A549 (cell line): ENCODE measurements around the gene POLR2J2. TPM values are rescaled to one million over a fixed set of nuclear protein-coding genes. Genes with fewer than 3 reads are reported as not detected.
"Not testable (repeated sequence)": the region's sequence is repeated elsewhere in the genome, so short reads cannot be mapped to it uniquely, and the experiment has no call there.

Source experiments
- ATAC-seq, 2 experiments: fragments of 200-7000 bp in 1 of 2; fragments of >200 bp in 1 of 2; cut with Nextera tagmentation in 1 of 2; cut with Tn5 transposase in 1 of 2; 3 replicates each; pipeline versions ENCODE4 v1.8.0 to v1.9.1; 2018 to 2020; ENCODE audit warnings: mild to moderate bottlenecking in 1 of 2, moderate library complexity in 1 of 2
- CTCF ChIA-PET: fragments of 300-600 bp; sonication (Branson Sonifier 250); formaldehyde crosslinking; extraction: SDS; loops from one replicate; lab custom pipeline; 2021; ENCODE audit warnings: antibody characterized with exemption, inconsistent platforms; lab: Yijun Ruan, JAX
- POLR2A ChIA-PET: fragments of 350-600 bp; formaldehyde crosslinking; extraction: SDS; loops from one replicate; lab custom pipeline; 2021; ENCODE audit warnings: antibody characterized with exemption, inconsistent platforms; lab: Yijun Ruan, JAX
- DNase-seq, 2 experiments: peaks; one replicate each; pipeline versions ENCODE4 v3.0.0 to v3.0.0-alpha.2; 2011 to 2016; ENCODE audit warnings: low read depth in 1 of 2, low spot score in 1 of 2
- FAIRE-seq: peaks from 2 replicates; lab custom pipeline; 2011; peaks lifted over from hg19 to GRCh38; lab: Jason Lieb, UNC
- H3K27ac ChIP-seq, 2 experiments: fragments of >200 bp; sonication (Bioruptor Twin); formaldehyde crosslinking; 3 replicates each; pipeline ENCODE4 v1.5.1; 2016 to 2017
- H3K4me1 ChIP-seq: fragments of >200 bp; sonication (Bioruptor Twin); formaldehyde crosslinking; 3 replicates; pipeline ENCODE4 v1.6.1; 2016
- H3K4me2 ChIP-seq: fragments of >200 bp; sonication (Bioruptor Twin); formaldehyde crosslinking; 3 replicates; pipeline ENCODE4 v1.6.1; 2016
- H3K4me3 ChIP-seq: fragments of >200 bp; sonication (Bioruptor Twin); formaldehyde crosslinking; 3 replicates; pipeline ENCODE4 v1.5.1; 2016
- H3K9me3 ChIP-seq: fragments of >200 bp; sonication (Bioruptor Twin); formaldehyde crosslinking; 3 replicates; pipeline ENCODE4 v1.6.1; 2016
- WGBS: methylation state at CpG from one replicate; pipeline ENCODE4 v1.1.6; 2017; ENCODE audit errors: missing lambda C conversion rate; 5-methylcytosine and 5-hydroxymethylcytosine counted together
- polyA plus RNA-seq, 4 experiments: library from polyadenylated mRNA; depleted of rRNA in 3 of 4; stranded (reverse); fragments of >200 nt; fragmentation: RNase III in 1 of 4; extraction: RNeasy Plus Mini Kit Qiagen cat#74134 plus additional on column Dnase treatment in 1 of 4; gene quantifications; 2 replicates in 3 of 4; 3 replicates in 1 of 4; pipeline ENCODE4 v1.2.3, GENCODE V29; 2011 to 2017

Gene POLR2J2
- polyA plus RNA-seq, 2 of the 4 experiments (the other 2 are of a cell fraction): 0.19 to 3.0 TPM

- POLR2A ChIA-PET, DNase-seq, H3K4me1 ChIP-seq, FAIRE-seq, ATAC-seq, H3K4me2 ChIP-seq, H3K4me3 ChIP-seq, H3K27ac ChIP-seq, CTCF ChIA-PET, H3K9me3 ChIP-seq: not testable (repeated sequence)
- whole genome bisulfite sequencing: 56% methylated on average over 5 of the region's 5 CpGs
Observed at GRCh38 chr7:102697642-102698512, 26.4 kb upstream of the POLR2J2 start.

- H3K27ac ChIP-seq, H3K4me3 ChIP-seq, ATAC-seq, DNase-seq, H3K4me2 ChIP-seq, FAIRE-seq, CTCF ChIA-PET, H3K4me1 ChIP-seq, POLR2A ChIA-PET, H3K9me3 ChIP-seq: not testable (repeated sequence)
- 0% methylated on average over 1 of the region's 2 CpGs for WGBS
Observed at GRCh38 chr7:102696009-102696408, 24.5 kb upstream of the POLR2J2 start.

- H3K4me3 ChIP-seq, H3K27ac ChIP-seq, DNase-seq, H3K4me2 ChIP-seq, H3K9me3 ChIP-seq, POLR2A ChIA-PET, ATAC-seq, CTCF ChIA-PET, H3K4me1 ChIP-seq: not testable (repeated sequence)
- 21% methylated on average over 2 of the region's 3 CpGs for WGBS
- FAIRE-seq: peak; percentile 92
Observed at GRCh38 chr7:102695033-102695552, 23.6 kb upstream of the POLR2J2 start.

GRCh38 chr7:102694008-102694407 lies 22.5 kb upstream of the POLR2J2 start:
- H3K4me2 ChIP-seq, H3K27ac ChIP-seq, ATAC-seq, FAIRE-seq, H3K9me3 ChIP-seq, H3K4me3 ChIP-seq, H3K4me1 ChIP-seq, DNase-seq, POLR2A ChIA-PET, CTCF ChIA-PET: not testable (repeated sequence)
- 28% methylated on average over 2 of the region's 2 CpGs for WGBS

- H3K4me3 ChIP-seq, POLR2A ChIA-PET, H3K4me1 ChIP-seq, DNase-seq, H3K27ac ChIP-seq, FAIRE-seq, H3K9me3 ChIP-seq, ATAC-seq, CTCF ChIA-PET, H3K4me2 ChIP-seq: not testable (repeated sequence)
- 100% methylated on average over 1 of the region's 6 CpGs for WGBS
Observed at GRCh38 chr7:102690602-102691001, 19.1 kb upstream of the POLR2J2 start.

- H3K4me3 ChIP-seq, H3K4me2 ChIP-seq, FAIRE-seq, H3K27ac ChIP-seq, H3K9me3 ChIP-seq, H3K4me1 ChIP-seq, DNase-seq, POLR2A ChIA-PET, CTCF ChIA-PET: not testable (repeated sequence)
- ATAC-seq: peak; percentile 8 to 12; a peak in 3 of 6 replicates
- WGBS: 84% methylated on average over 10 of the region's 74 CpGs
Observed at GRCh38 chr7:102689436-102690282, 18.2 kb upstream of the POLR2J2 start.

GRCh38 chr7:102688299-102689036 lies 17.0 kb upstream of the POLR2J2 start:
- H3K4me1 ChIP-seq, CTCF ChIA-PET, H3K4me2 ChIP-seq, FAIRE-seq, H3K9me3 ChIP-seq, POLR2A ChIA-PET, H3K4me3 ChIP-seq, H3K27ac ChIP-seq, DNase-seq: not testable (repeated sequence)
- no CpG with 5 or more reads among the region's 37 CpGs for WGBS
- peak; percentile 88 to 96 for ATAC-seq

GRCh38 chr7:102682560-102682959 lies 11.1 kb upstream of the POLR2J2 start:
- peak in 1 of 2 experiments; percentile 9; a peak in 1 of 6 replicates for ATAC-seq
- H3K4me1 ChIP-seq, H3K4me3 ChIP-seq, CTCF ChIA-PET, DNase-seq, H3K9me3 ChIP-seq, FAIRE-seq, H3K27ac ChIP-seq, H3K4me2 ChIP-seq, POLR2A ChIA-PET: not testable (repeated sequence)
- WGBS: no CpG with 5 or more reads among the region's 5 CpGs

- H3K4me3 ChIP-seq, H3K27ac ChIP-seq, CTCF ChIA-PET, FAIRE-seq, POLR2A ChIA-PET, DNase-seq, H3K4me1 ChIP-seq, H3K9me3 ChIP-seq, H3K4me2 ChIP-seq: not testable (repeated sequence)
- no CpG with 5 or more reads among the region's 5 CpGs for WGBS
- ATAC-seq: peak in 1 of 2 experiments; percentile 5; a peak in 2 of 6 replicates
Observed at GRCh38 chr7:102680780-102681179, 9.3 kb upstream of the POLR2J2 start.

GRCh38 chr7:102675545-102675944 lies 4.1 kb upstream of the POLR2J2 start:
- ATAC-seq, H3K4me2 ChIP-seq, CTCF ChIA-PET, H3K27ac ChIP-seq, H3K9me3 ChIP-seq, H3K4me3 ChIP-seq, DNase-seq, FAIRE-seq, H3K4me1 ChIP-seq, POLR2A ChIA-PET: not testable (repeated sequence)
- WGBS: 65% methylated on average over 1 of the region's 2 CpGs
